Neural progenitor cell (in vitro differentiated cells): ENCODE results near the gene IDNK.

ENCODE experiments used
- CTCF ChIP-seq: fragments of 200-600 bp; sonication (generic); IDR thresholded peaks from 2 replicates; pipeline ENCODE4 v1.5.1; 2017; ENCODE audit warnings: antibody characterized with exemption, mild to moderate bottlenecking
- EZH2 ChIP-seq: fragments of 200-600 bp; sonication (generic); IDR thresholded peaks from 2 replicates; pipeline ENCODE4 v1.6.1; 2017; ENCODE audit warnings: antibody characterized with exemption, mild to moderate bottlenecking, moderate library complexity
- EZH2phosphoT487 ChIP-seq: fragments of 200-600 bp; sonication (generic); IDR thresholded peaks from 2 replicates; pipeline ENCODE4 v1.6.1; 2017; ENCODE audit warnings: antibody characterized with exemption

- TF ChIP-seq CTCF, result no peak
- no peak for TF ChIP-seq EZH2
- TF ChIP-seq EZH2phosphoT487, result no peak
These were observed 5.6 kb upstream of the IDNK start for GRCh38 chr9:83617299-83617698.
